ENCODE data around the gene NAV3.
"Not testable (repeated sequence)": the region's sequence is repeated elsewhere in the genome, so short reads cannot be mapped to it uniquely, and the experiment has no call there.

Gene NAV3

DNA sequence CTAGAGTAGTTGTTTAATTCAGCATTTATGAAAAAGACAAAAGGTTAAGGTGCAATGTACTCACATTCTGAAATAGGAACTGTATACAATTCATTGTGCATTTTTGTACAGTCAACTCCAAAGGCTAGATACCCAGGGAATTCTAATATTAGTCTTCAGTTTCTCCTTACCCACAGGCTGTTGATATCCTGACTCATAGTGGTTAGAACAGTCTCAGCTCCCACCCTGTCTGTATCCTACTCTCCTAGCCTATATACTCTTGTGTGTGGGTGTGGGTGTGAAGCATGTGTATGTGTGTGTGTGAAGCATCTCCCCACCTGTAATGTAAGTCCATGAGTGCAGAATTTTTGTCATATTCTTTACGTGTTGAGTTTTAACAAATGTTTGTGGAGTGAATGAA, 229.5 kb downstream of the NAV3 start:
- no peak for DNase-seq

DNA sequence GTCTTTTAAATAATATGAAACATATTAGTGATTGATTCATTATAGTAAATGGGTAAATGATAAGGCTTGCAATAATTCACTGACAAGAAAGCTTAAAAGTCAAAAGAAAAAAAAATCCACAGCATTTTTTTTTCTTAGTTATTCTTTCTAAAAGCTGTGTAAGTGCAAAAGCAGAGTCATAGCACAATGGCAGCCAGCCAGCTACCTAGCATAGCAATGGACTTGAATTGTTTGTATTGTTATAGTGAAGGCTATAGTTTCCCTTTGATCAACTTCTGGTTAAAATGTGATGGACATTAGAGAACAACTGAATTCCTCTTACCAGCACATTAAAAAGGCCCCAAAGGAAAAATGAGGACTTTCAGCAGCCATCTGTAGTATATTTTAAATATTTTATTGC, 232.1 kb downstream of the NAV3 start:
- DNase-seq, result no peak

- DNase-seq, result no peak
Observed at GRCh38 chr12:78081590-78082314, 251.1 kb downstream of the NAV3 start.

DNA sequence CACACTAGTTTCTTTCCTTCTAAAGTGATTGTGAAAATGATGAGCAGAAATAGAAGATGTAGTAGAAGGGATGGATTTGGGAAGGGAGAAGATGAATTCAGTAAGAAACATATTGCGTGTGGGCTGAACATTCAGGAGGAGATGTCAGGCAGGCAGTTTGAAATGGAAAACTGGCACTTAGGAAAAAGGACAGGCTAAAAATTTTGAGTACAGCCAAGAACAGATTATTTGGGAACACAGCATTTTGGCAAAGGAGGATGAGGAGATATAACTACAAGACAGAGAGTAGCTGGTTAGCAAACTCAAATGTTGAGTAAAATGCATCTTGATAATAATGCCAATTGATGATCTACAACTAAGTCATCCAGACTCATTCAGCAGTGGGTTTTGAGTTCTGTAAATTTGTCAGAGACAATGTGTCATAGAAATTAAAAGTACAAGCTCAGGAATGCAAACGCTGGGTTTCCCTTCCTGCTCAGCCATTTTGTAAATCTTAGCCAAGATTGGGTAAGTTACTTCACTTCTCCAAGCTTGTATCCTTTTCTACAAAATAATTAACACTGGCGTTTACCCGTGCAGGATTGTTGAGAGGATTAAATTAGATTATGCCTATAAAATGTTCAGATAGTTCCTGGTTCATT, 255.0 kb downstream of the NAV3 start:
- no peak for DNase-seq

GRCh38 chr12:78086553-78087362, 256.1 kb downstream of the NAV3 start:
- no peak for DNase-seq

GRCh38 chr12:78087363-78087675, 256.6 kb downstream of the NAV3 start:
- DNase-seq, result no peak

DNA sequence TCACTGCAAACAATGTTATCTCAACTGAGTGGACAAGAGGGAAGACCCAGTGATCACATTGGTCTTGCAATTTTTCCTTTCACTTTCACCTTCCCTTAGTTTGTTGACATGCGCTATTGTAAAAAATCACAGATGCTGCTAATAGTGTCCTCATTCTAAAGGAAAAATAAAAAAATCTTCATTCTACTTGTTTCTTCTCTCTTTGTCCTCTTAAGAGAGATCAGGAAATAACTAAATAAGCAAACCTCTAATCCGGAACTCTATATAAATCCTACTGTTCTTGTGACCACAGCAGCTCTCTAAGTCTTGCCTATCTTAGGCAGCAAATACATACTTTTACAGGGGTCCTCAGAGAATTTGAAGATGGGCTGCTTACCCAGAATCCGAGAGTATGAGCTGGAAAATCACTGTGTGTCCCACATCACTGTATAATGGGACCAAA, 257.7 kb downstream of the NAV3 start:
- no peak for DNase-seq

GRCh38 chr12:78090266-78090665, 259.6 kb downstream of the NAV3 start:
- DNase-seq, result no peak

DNA sequence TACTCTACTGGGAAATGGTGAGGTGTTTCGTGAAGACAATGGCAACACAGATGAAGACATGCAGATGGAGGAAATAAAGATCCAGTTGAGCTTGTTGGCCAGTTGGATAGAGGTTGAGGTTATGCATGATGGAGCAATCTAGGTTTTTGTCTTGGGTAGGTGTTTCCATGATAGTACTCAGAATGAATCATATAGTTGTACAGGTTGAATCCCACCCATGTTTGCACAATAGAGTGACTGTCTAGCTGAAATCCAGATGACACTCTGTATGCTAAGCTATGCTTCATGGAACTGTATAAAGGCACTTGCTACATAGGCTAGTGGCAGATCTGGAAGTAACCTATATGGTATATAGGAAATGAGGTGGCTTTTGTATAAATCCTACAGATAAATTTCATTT, 264.9 kb downstream of the NAV3 start:
- DNase-seq, result no peak

- DNase-seq, result no peak
Observed at GRCh38 chr12:78096909-78097597, 266.4 kb downstream of the NAV3 start.

DNA sequence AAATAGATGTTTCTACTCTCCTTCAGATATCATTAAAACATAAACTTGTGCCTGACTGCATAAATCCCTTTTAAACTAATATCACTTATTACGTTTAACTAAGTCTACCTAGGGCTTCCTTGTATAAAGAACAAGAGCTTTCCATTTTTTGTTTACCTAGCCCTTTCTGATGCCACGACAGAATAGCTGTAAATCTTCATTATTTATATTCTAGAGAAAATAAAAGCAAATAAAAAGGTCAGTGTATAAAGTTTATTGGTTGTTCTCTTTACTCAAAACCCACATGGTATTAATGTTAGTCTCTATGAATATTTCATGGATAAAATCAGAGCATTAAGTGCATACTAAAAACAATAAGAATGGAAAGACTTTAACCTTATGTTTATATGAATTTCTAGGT, 269.1 kb downstream of the NAV3 start:
- no peak for DNase-seq

DNA sequence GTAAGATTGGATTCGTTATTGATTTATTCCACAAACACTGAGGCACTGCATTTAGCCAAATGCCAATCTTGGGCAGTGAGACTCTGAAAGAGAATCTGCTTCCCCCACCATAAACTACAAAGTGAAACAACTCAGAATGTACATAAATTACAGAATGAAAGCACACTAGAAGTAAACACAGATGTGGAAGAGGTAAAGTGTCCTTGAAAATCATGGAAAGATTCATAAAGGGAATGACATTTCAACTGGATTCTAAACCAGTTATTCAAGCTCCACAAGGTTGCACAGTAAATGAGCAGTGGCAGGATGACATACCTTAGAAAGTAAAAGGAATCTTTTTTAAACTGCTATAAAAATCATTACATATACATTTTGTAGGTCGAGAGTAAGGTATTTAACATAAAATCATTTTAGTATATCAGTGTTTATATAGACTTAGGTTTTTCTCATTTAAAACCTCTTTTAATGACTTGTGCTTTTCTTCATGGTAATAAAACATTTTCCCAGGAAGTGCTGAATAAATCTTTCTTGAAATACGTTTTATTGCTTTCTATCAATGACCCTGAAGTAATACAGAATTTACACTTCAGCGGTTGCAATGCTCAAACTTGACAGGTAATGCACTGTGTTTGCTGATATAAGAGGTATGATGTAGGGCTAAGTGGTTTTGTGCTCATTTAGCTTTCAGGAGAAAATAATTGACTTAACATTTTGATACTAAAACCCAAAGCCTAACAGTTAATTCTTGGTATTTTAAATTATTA, 270.6 kb downstream of the NAV3 start:
- DNase-seq, result peak; percentile 70

- DNase-seq, result peak; percentile 33
Observed at GRCh38 chr12:78101946-78102635, 271.4 kb downstream of the NAV3 start.

DNA sequence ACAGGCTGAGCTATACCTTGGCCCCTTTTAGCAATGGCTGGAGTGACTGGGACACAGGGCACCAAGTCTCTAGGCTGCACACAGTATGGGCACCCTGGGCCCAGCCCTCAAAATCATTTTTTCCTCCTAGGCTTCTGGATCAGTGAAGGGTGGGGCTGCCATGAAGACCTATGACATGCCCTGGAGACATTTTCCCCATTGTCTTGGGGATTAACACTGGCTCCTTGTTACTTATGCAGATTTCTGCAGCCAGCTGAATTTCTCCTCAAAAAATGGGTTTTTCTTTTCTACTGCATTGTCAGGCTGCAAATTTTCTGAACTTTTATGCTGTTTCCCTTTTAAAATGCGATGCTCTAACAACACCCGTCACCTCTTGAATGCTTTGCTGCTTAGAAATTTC, 272.1 kb downstream of the NAV3 start:
- not testable (repeated sequence) for DNase-seq

DNA sequence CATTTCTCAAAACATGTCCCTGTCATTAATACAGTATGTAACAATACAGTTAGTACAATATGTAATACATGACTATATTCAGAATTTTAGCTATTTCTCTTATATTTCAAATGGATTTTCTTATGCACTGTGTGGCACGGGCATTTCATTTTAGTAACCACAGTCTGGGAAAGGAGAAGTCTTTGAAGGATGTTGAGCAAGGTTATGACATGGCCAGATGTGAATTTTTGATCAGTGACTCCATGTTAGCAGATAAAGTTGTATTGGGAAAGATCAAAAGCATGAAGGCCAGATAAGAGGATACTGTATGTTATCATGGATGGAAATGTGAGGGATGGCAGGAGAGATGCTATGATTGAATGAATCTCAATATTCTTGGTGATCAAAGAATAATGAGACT, 285.2 kb downstream of the NAV3 start:
- DNase-seq, result no peak

DNA sequence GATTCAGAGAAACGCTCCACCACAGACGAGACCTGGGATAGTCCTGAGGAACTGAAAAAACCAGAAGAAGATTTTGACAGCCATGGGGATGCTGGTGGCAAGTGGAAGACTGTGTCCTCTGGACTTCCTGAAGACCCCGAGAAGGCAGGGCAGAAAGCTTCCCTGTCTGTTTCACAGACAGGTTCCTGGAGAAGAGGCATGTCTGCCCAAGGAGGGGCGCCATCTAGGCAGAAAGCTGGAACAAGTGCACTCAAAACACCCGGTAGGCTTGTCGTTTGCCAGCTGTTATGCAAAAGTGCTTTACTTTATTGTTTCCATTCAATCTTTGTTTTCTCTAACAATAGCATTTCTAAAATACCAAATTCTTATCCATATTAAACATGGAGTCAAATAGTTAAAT, 287.3 kb downstream of the NAV3 start:
- DNase-seq, result no peak

DNA sequence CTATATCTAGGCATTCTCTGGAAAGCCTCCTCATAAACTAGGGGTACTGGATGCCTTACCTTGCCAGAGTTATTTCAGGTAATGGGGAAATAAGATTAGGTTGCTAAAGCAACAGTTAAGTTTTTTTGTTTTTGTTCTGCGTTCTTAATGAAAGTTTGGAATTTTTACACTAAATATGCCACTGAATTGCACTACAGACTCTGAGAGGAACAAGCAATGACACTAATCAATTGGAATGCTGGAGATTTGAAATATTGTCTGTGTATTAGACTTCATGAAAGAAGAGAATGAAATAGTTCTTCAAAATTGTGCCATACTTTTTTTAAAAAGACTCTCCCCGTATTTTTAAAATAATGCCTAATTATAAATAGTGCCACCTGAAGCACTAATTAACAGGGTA, 287.8 kb downstream of the NAV3 start:
- no peak for DNase-seq

DNA sequence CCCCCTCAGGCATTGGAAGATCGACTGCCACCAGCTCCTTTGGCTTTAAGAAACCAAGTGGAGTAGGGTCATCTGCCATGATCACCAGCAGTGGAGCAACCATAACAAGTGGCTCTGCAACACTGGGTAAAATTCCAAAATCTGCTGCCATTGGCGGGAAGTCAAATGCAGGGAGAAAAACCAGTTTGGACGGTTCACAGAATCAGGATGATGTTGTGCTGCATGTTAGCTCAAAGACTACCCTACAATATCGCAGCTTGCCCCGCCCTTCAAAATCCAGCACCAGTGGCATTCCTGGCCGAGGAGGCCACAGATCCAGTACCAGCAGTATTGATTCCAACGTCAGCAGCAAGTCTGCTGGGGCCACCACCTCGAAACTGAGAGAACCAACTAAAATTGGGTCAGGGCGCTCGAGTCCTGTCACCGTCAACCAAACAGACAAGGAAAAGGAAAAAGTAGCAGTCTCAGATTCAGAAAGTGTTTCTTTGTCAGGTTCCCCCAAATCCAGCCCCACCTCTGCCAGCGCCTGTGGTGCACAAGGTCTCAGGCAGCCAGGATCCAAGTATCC, 288.7 kb downstream of the NAV3 start:
- DNase-seq, result no peak

DNA sequence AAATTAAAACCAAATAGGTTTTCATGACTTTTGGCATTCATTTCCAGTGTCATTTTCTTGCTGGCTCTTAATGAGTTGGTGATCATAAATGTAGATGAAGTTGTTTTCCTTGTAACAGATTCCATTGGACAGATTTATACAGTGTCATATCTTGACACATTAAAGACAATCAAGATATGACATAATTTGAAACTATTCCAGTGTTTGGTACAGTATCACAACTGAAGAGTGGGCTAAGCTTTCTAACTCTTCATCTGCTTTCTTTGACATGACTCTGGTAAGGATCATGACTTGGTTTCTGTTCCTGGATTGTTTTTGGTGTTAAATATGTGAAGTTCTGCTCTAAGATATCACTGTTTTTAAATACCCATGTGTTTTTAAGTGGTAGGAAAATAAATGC, 289.6 kb downstream of the NAV3 start:
- no peak for DNase-seq

- DNase-seq, result no peak
Observed at GRCh38 chr12:78120866-78121560, 290.3 kb downstream of the NAV3 start.

- no peak for DNase-seq
Observed at GRCh38 chr12:78121969-78122610, 291.4 kb downstream of the NAV3 start.
